Astrocyte of the spinal cord (primary cell): ENCODE data around the gene PRR3.
A peak's percentile ranks its signal among the peaks of the same experiment; 100 is the strongest.

ENCODE experiments used
- DNase-seq: peaks from one replicate; pipeline ENCODE4 v3.0.0; 2011; ENCODE audit warnings: low read depth, low spot score
- H3K4me3 ChIP-seq: 2 replicates; pipeline ENCODE4 v1.5.1; 2011; ENCODE audit warnings: low read depth, mild to moderate bottlenecking, low read length, moderate library complexity
- in situ Hi-C: cut with HindIII; loops from 2 replicates; pipeline ENCODE4 v1.10.0; 2017; ENCODE audit warnings: low sequenced_read_pairs
- TF ChIP-seq, protein P1 (sequence below): IDR thresholded peaks from 2 replicates; pipeline ENCODE4 v1.5.1; 2012; ENCODE audit warnings: low read depth, mild to moderate bottlenecking, low read length, inconsistent platforms

PRR3 gene

DNA sequence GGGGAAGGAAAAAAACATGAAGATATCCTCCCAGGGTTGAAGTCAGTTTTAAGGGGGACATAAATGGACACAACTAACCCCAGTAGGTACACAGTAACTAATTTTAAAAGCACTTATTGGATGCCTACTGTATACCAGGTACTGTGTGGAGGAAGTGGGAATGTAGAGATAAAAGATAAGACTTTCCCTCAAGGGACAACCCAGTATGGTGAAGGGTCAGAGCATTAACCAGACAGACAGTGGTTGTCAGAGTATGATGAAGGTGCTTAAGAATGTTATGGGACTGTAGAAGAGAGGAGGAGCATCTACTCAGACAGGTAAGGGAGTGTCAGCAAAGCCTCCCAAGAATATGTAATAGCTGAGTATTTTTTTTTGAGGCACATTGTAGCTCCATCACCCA is 15.1 kb downstream of the PRR3 start:
- peak overlapping the region; percentile 88 for H3K4me3 ChIP-seq
- in situ Hi-C loops: no loop called here
- TF ChIP-seq, protein P1, sequence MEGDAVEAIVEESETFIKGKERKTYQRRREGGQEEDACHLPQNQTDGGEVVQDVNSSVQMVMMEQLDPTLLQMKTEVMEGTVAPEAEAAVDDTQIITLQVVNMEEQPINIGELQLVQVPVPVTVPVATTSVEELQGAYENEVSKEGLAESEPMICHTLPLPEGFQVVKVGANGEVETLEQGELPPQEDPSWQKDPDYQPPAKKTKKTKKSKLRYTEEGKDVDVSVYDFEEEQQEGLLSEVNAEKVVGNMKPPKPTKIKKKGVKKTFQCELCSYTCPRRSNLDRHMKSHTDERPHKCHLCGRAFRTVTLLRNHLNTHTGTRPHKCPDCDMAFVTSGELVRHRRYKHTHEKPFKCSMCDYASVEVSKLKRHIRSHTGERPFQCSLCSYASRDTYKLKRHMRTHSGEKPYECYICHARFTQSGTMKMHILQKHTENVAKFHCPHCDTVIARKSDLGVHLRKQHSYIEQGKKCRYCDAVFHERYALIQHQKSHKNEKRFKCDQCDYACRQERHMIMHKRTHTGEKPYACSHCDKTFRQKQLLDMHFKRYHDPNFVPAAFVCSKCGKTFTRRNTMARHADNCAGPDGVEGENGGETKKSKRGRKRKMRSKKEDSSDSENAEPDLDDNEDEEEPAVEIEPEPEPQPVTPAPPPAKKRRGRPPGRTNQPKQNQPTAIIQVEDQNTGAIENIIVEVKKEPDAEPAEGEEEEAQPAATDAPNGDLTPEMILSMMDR: no peak
- no peak for DNase-seq

DNA sequence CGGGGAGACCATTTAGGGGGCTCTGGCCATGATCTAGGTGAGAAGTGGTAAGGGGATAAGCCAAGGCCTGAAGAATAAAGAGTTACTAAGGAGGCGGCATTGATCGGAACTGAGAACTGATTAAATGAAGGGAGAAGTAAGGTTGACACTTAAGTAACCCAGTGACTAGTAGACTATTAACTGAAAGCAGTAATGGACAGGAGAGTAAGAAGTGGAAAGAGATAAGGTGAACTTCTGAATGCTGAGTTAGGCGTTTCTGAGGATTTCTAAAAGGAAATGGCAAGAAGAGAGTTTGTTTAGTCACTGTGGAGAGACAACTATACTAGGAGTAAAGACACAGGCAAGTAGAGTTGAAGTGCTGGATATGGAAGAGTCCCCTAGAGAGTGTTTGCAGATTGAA is 16.0 kb downstream of the PRR3 start:
- in situ Hi-C loops: no loop called here
- no peak for DNase-seq
- TF ChIP-seq, protein P1: no peak
- H3K4me3 ChIP-seq: no peak overlapping the region

DNA sequence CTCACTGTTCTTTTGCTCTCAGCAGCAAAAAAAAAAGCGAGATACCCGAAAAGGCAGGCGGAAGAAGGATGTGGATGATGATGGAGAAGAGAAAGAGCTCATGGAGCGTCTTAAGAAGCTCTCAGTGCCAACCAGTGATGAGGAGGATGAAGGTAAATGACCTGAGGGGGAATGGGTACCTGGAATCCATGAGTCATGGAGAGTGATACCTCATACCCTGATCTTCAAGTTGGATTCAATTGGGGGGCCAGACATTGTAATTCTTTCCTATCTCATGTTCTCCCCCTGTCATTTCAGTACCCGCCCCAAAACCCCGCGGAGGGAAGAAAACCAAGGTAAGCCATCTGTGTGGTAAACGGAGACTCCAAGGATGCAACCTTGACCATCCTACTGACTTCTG is 21.0 kb downstream of the PRR3 start:
- TF ChIP-seq, protein P1: no peak
- H3K4me3 ChIP-seq: no peak overlapping the region
- in situ Hi-C loops: no loop called here
- DNase-seq: no peak

DNA sequence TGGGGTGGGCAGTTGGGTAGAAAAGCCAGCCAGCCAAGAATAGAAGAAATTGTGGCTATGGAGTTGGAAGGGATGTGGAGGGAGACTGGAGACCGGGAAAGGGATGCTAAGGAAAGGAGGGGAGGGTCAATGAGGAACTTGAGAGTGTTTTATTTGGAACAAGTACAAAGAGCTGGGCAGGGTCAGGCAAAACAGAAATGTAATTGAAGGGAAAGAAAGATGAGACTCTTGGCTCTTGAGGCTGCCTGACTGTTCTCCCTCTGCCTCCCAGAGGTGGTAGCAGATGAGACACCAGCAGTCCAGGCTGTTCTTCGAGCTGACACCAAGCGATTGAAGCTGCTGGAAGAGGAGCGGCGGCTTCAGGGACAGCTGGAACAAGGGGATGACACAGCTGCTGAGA is 26.8 kb downstream of the PRR3 start:
- TF ChIP-seq, protein P1: no peak
- in situ Hi-C loops: no loop called here
- no peak overlapping the region for H3K4me3 ChIP-seq
- peak; percentile 31 for DNase-seq

DNA sequence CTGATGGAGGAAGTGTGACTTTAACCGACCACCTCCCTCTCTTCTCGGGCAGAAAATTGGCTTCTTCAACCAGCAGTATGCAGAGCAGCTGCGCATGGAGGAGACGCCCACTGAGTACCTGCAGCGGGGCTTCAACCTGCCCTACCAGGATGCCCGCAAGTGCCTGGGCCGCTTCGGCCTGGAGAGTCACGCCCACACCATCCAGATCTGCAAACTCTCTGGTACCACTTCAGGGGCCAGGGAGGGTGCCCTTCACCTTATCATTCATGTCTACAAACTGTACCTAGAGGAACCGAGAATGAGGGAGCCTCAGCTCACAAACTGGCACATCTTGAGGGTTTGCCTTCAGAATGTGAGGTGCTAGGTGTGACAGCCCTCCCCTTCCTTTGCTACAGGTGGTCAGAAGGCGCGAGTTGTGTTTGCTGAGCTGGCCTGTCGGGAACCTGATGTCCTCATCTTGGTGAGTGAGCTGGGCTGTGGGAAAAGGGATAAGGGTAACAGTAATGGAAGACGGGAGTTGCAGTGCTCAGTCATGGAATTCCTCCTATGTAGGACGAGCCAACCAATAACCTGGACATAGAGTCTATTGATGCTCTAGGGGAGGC is 32.8 kb downstream of the PRR3 start:
- in situ Hi-C loops: no loop called here
- TF ChIP-seq, protein P1: no peak
- H3K4me3 ChIP-seq: no peak overlapping the region
- no peak for DNase-seq

DNA sequence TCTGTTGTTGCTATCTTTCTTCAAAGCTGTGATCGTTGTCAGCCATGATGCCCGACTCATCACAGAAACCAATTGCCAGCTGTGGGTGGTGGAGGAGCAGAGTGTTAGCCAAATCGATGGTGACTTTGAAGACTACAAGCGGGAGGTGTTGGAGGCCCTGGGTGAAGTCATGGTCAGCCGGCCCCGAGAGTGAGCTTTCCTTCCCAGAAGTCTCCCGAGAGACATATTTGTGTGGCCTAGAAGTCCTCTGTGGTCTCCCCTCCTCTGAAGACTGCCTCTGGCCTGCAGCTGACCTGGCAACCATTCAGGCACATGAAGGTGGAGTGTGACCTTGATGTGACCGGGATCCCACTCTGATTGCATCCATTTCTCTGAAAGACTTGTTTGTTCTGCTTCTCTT is 33.4 kb downstream of the PRR3 start:
- TF ChIP-seq, protein P1: no peak
- in situ Hi-C loops: no loop called here
- DNase-seq: no peak
- no peak overlapping the region for H3K4me3 ChIP-seq

DNA sequence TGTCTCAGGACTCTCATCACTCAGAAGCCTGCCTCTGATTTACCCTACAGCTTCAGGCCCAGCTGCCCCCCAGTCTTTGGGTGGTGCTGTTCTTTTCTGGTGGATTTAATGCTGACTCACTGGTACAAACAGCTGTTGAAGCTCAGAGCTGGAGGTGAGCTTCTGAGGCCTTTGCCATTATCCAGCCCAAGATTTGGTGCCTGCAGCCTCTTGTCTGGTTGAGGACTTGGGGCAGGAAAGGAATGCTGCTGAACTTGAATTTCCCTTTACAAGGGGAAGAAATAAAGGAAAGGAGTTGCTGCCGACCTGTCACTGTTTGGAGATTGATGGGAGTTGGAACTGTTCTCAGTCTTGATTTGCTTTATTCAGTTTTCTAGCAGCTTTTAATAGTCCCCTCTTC is 33.9 kb downstream of the PRR3 start:
- TF ChIP-seq, protein P1: no peak
- in situ Hi-C loops: no loop called here
- H3K4me3 ChIP-seq: no peak overlapping the region
- DNase-seq: peak; percentile 40
